ENCODE data around the gene TANGO6.

DNA sequence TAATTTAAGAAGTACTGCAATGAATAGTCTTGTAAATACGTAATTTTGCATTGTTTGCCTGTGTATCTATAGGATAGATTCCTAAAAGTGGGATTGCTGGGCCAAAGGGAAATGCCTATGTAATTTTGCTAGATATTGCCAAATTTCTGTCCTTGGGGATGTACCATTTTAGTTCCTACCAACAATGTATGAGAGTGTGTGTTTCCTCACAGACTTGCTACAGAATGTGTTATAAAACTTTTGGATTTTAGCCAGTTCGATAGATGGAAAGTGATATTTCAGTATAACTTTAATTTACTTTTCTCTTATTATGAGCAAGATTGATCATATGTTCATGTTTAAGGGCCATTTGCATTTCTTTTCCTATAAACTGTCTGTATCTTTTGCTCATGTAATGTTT lies 8.3 kb downstream of the TANGO6 start:
- TF ChIP-seq, protein P1, sequence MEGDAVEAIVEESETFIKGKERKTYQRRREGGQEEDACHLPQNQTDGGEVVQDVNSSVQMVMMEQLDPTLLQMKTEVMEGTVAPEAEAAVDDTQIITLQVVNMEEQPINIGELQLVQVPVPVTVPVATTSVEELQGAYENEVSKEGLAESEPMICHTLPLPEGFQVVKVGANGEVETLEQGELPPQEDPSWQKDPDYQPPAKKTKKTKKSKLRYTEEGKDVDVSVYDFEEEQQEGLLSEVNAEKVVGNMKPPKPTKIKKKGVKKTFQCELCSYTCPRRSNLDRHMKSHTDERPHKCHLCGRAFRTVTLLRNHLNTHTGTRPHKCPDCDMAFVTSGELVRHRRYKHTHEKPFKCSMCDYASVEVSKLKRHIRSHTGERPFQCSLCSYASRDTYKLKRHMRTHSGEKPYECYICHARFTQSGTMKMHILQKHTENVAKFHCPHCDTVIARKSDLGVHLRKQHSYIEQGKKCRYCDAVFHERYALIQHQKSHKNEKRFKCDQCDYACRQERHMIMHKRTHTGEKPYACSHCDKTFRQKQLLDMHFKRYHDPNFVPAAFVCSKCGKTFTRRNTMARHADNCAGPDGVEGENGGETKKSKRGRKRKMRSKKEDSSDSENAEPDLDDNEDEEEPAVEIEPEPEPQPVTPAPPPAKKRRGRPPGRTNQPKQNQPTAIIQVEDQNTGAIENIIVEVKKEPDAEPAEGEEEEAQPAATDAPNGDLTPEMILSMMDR (IDR thresholded peaks at IDR 0.05), result no peak
- no peak for TF ChIP-seq POLR2A (IDR thresholded peaks at IDR 0.05)

All from ovary (tissue), 3 donors.